Measurements from ENCODE around the gene HBA2. TPM values are rescaled to one million over a fixed set of nuclear protein-coding genes. Genes with fewer than 3 reads are reported as not detected.
"Not testable (repeated sequence)": the region's sequence is repeated elsewhere in the genome, so short reads cannot be mapped to it uniquely, and the experiment has no call there.

Gene HBA2
- total RNA-seq, 4 donors from 2014 or later, result 91.3 to 2,323 (median 185) TPM

DNA sequence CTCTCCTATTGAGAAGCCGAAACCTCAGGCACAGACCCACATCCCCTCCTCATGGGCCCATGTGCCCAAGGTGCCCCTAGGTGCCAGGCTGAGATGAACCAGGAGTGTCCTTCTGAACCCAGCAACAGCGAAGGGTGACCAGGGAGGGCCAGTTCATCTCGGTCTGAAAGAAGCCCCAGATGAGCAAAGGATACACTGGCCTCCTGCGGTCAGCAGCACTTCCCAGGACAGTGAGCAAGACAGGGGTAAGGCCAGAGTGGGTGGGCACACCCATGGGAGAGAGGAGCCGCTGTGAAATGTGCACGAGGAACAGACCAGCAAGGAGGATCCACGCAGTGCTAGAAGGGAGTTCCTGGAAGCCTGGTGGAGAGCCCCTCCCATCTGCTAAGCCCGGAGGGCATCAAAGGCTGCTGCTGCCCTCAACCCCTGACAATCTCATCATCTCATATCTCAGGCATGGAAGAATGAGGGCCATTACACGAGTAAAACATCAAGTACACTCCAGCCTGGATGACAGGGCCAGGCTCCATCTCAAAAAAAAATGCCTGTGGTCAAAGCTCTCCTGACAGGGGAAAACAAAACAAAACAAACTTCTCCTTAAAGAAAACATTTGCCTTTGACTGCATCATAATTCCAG, 23.5 kb upstream of the HBA2 start:
- DNase-seq (ENCODE audit: low spot score), result no peak
- no peak for ATAC-seq (ENCODE audit: low FRiP score)

DNA sequence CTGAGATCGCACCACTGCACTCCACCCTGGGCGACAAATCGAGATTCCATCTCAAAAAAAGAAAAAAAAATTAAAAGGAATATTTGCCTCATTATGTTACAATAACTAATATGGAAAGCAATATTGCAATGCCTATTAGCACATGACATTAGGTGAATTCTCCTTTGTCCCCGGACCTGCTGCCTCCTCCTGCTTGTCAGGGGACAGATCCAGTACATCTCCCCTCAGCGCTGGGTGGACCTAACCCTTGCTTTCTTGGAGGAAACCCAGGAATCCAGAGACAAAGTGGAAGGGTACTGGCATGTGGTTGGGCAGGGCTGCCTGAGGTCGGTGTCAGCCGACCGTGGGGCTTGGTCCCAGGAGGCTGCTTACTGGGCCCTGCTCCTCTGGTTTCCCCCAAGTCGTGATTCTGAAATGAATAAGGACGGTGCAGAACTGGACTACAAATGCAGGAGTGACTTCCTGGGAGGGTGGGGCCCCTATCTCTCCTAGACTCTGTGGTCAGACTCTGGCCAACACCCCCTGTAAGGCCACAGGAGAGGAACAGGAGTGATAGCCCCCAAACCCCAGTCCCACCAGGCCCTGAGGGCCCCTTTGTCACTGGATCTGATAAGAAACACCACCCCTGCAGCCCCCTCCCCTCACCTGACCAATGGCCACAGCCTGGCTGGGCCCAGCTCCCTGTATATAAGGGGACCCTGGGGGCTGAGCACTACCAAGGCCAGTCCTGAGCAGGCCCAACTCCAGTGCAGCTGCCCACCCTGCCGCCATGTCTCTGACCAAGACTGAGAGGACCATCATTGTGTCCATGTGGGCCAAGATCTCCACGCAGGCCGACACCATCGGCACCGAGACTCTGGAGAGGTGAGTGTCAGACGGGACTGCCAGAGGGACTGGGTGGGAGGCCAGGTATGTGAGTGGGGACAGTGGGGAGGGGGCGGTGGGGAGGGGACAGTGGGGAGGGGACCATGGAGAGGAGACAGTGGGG, 20.2 kb upstream of the HBA2 start, which contains the start of gene HBZ:
HBZ (plus strand) TSS at position 504 of the 988 bp plus-strand sequence; CDS start at position 770, 266 bp downstream.
- DNase-seq (ENCODE audit: low spot score) (no peak), ATAC-seq (ENCODE audit: low FRiP score) (no peak)
- TF ChIP-seq, protein P1, sequence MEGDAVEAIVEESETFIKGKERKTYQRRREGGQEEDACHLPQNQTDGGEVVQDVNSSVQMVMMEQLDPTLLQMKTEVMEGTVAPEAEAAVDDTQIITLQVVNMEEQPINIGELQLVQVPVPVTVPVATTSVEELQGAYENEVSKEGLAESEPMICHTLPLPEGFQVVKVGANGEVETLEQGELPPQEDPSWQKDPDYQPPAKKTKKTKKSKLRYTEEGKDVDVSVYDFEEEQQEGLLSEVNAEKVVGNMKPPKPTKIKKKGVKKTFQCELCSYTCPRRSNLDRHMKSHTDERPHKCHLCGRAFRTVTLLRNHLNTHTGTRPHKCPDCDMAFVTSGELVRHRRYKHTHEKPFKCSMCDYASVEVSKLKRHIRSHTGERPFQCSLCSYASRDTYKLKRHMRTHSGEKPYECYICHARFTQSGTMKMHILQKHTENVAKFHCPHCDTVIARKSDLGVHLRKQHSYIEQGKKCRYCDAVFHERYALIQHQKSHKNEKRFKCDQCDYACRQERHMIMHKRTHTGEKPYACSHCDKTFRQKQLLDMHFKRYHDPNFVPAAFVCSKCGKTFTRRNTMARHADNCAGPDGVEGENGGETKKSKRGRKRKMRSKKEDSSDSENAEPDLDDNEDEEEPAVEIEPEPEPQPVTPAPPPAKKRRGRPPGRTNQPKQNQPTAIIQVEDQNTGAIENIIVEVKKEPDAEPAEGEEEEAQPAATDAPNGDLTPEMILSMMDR (IDR thresholded peaks at IDR 0.05), result no peak

More for the DNA sequence above, 23.5 kb upstream of the HBA2 start:
- TF ChIP-seq, protein P1 (IDR thresholded peaks at IDR 0.05), result no peak

DNA sequence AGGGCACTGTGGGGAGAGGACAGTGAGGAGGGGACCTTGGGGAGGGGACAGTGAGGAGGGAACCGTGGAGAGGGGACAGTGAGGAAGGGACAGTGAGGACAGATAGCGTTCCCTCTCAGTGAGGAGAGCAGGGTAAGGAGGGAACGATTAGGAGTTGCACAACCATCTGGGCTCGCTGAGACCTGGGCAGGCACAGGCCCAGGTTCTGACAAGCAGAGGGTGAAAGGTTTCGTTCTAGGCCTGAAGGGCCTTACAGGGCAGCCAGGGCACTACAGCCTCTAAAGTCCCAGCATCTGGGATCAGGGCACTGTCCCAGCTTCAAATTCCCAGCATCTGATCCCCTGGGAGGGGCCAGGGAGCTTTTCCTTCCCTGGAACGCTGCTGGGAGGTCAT, 19.6 kb upstream of the HBA2 start:
- not testable (repeated sequence) for DNase-seq (ENCODE audit: low spot score); ATAC-seq (ENCODE audit: low FRiP score)

DNA sequence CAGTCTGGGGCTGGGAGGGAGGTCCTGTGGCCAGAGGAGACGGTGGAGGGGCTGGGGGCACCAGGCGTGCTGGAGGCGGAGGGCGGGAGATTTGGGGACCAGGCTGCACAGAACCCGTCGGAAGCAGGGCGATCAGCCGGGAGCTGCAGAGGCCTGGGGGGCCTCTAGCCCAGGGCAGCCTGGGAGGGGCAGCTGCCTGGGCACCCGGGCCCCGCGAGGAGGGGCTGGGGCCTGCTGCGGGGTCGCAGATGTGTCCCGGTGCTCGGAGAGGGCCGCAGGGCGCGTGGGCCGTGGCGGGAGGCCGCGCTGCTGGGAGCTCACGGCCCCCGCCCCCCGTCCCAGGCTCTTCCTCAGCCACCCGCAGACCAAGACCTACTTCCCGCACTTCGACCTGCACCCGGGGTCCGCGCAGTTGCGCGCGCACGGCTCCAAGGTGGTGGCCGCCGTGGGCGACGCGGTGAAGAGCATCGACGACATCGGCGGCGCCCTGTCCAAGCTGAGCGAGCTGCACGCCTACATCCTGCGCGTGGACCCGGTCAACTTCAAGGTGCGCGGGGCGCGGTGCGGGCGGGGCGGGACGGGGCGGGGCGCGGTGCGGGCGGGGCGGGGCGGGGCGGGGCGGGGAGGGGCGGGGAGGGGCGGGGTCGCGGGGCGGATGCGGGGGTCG, 19.0 kb upstream of the HBA2 start:
- ATAC-seq (ENCODE audit: low FRiP score), result not testable (repeated sequence)

DNA sequence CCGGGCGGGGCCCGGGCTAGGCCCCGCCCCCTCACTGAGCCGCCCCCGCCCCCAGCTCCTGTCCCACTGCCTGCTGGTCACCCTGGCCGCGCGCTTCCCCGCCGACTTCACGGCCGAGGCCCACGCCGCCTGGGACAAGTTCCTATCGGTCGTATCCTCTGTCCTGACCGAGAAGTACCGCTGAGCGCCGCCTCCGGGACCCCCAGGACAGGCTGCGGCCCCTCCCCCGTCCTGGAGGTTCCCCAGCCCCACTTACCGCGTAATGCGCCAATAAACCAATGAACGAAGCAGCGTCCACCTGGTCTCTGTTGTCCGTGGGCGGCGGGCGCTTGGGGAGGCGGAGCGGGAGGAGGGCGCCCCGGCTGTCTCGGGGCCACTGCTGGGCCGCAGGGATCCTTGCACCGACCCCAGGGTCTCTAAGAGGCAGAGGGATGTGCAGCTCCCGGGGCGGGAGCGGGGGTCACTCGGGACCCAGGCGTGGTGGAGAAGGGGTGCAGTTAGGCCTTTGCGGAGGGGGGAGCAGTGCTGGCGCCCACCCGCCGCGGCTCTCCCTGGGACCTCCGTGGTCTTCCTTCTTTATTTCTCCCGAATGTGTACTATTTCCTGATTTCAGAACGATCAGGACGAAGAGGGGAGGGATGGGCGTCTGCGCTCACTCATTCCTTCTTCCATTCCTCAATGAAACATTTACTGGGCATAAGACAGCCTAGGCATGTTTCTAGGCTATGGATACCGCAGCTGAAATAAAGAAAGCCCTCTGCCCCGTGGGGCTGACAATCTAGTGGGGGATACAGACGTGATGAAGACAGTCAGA, 18.3 kb upstream of the HBA2 start:
- DNase-seq (ENCODE audit: low spot score), result no peak
- ATAC-seq (ENCODE audit: low FRiP score), result peak; percentile 78
- TF ChIP-seq, protein P1 (IDR thresholded peaks at IDR 0.05), result no peak

More for the DNA sequence above, 19.0 kb upstream of the HBA2 start:
- DNase-seq (ENCODE audit: low spot score), result not testable (repeated sequence)

DNA sequence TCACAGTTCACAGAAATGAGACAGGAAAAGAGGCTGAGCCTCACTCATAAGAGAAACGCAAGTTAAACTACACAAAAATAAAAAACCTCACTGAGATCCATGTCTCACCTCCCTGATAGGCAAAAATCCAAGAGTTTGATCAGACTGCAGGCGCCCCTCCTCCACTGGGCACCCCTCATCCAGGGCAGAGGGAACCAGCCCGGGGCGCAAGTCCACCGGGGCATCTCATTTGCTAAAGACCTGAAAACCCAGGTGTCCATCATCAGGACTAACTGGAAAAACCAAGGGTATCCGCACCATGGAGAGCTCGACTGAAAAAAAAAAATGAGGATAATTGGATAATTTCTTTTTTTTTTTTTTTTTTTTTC, 17.7 kb upstream of the HBA2 start:
- ATAC-seq (ENCODE audit: low FRiP score) (no peak), DNase-seq (ENCODE audit: low spot score) (no peak)
- TF ChIP-seq, protein P1 (IDR thresholded peaks at IDR 0.05), result no peak

DNA sequence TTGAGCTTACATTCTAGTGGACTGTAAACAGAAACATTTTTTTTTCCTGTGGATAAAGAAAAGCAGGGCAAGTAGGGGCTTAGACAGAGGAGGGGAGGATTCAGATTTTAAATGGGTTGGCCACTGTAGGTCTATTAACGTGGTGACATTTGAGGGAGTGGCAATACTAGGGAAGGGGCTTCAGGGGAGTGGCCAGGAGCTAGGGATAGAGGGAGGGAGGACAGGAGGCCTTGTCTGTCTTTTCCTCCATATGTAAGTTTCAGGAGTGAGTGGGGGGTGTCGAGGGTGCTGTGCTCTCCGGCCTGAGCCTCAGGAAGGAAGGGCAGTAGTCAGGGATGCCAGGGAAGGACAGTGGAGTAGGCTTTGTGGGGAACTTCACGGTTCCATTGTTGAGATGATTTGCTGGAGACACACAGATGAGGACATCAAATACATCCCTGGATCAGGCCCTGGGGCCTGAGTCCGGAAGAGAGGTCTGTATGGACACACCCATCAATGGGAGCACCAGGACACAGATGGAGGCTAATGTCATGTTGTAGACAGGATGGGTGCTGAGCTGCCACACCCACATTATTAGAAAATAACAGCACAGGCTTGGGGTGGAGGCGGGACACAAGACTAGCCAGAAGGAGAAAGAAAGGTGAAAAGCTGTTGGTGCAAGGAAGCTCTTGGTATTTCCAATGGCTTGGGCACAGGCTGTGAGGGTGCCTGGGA, 13.4 kb upstream of the HBA2 start:
- DNase-seq (ENCODE audit: low spot score), result no peak
- TF ChIP-seq, protein P1 (IDR thresholded peaks at IDR 0.05), result no peak

DNA sequence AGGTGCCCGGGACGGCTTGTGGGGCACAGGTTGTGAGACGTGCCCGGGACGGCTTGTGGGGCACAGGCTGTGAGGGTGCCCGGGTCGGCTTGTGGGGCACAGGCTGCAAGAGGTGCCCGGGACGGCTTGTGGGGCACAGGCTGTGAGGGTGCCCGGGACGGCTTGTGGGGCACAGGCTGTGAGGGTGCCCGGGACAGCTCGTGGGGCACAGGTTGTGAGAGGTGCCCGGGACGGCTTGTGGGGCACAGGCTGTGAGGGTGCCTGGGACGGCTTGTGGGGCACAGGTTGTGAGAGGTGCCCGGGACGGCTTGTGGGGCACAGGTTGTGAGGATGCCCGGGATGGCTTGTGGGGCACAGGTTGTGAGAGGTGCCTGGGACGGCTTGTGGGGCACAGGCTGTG, 12.4 kb upstream of the HBA2 start:
- not testable (repeated sequence) for ATAC-seq (ENCODE audit: low FRiP score); DNase-seq (ENCODE audit: low spot score)

More for the DNA sequence above, 13.4 kb upstream of the HBA2 start:
- ATAC-seq (ENCODE audit: low FRiP score), result no peak

Measured in omental fat pad (tissue), 4 donors.